DND-41 (cell line): ENCODE results near the gene POLE3.

ENCODE experiments used
- ATAC-seq: fragments of 200-7000 bp; cut with Tn5 transposase; 3 replicates; pipeline ENCODE4 v1.9.1; 2021; ENCODE audit warnings: low read depth; ENCODE audit not compliant: insufficient read depth
- DNase-seq: peaks from one replicate; pipeline ENCODE4 v3.0.0-alpha.2; 2020
- H2AFZ ChIP-seq: 2 replicates; pipeline ENCODE4 v1.6.0; 2012; ENCODE audit warnings: low read depth, low read length
- H3K27ac ChIP-seq: 2 replicates; pipeline ENCODE4 v1.5.1; 2012; ENCODE audit warnings: low read length, inconsistent platforms
- H3K27me3 ChIP-seq: fragments of 200-600 bp; sonication (generic); 2 replicates; pipeline ENCODE4 v1.6.0; 2012; ENCODE audit warnings: low read length, mild to moderate bottlenecking, inconsistent platforms; ENCODE audit not compliant: insufficient read depth, poor library complexity
- H3K36me3 ChIP-seq: 2 replicates; pipeline ENCODE4 v1.5.1; 2012; ENCODE audit warnings: low read length, inconsistent platforms; ENCODE audit not compliant: insufficient read depth
- H3K4me1 ChIP-seq: 2 replicates; pipeline ENCODE4 v1.5.1; 2012; ENCODE audit warnings: mild to moderate bottlenecking, low read length; ENCODE audit not compliant: insufficient read depth
- H3K4me2 ChIP-seq: 2 replicates; pipeline ENCODE4 v1.6.0; 2012; ENCODE audit warnings: mild to moderate bottlenecking, moderate library complexity, low read length, inconsistent platforms; ENCODE audit not compliant: insufficient read depth
- H3K4me3 ChIP-seq, 2 experiments: fragments of 200-600 bp in 1 of 2; shearing (Covaris generic) in 1 of 2; 2 replicates each; pipeline ENCODE4 v1.5.1; 2012 to 2016; ENCODE audit warnings: inconsistent platforms in 2 of 2, low read length in 2 of 2, mild to moderate bottlenecking in 2 of 2, low read depth in 1 of 2, moderate library complexity in 1 of 2
- H3K79me2 ChIP-seq: 2 replicates; pipeline ENCODE4 v1.6.0; 2012; ENCODE audit warnings: low read length, inconsistent platforms; ENCODE audit not compliant: insufficient read depth
- H3K9ac ChIP-seq: 2 replicates; pipeline ENCODE4 v1.6.0; 2012; ENCODE audit warnings: low read depth, mild to moderate bottlenecking, inconsistent platforms, low read length, moderate library complexity
- H3K9me3 ChIP-seq: 2 replicates; pipeline ENCODE4 v1.5.1; 2012; ENCODE audit warnings: low read length, moderate library complexity, mild to moderate bottlenecking, inconsistent platforms; ENCODE audit not compliant: insufficient read depth, severe bottlenecking
- H4K20me1 ChIP-seq: 2 replicates; pipeline ENCODE4 v1.6.0; 2012; ENCODE audit warnings: low read length; ENCODE audit not compliant: insufficient read depth
- CTCF ChIP-seq: IDR thresholded peaks from 2 replicates; pipeline ENCODE4 v1.5.1; 2012; ENCODE audit warnings: borderline replicate concordance, low read length, moderate library complexity, mild to moderate bottlenecking; ENCODE audit not compliant: poor library complexity, severe bottlenecking; ENCODE audit errors: extremely low read depth
- EZH2 ChIP-seq: IDR thresholded peaks from 3 replicates; pipeline ENCODE4 v1.6.1; 2012; ENCODE audit warnings: borderline replicate concordance, low read depth, mild to moderate bottlenecking, moderate library complexity, low read length, inconsistent platforms; ENCODE audit not compliant: severe bottlenecking

The POLE3 gene

GRCh38 chr9:113364951-113365350 is 45.5 kb downstream of the POLE3 start:
- ATAC-seq (no peak), DNase-seq (no peak)
- no peaks in the 10 kb centered on the region for H3K79me2 ChIP-seq
- no peaks in the 10 kb centered on the region for H3K4me1 ChIP-seq
- peaks cover 2% of the 10 kb centered on the region for H3K27me3 ChIP-seq
- H3K4me2 ChIP-seq = no peak overlapping the region
- H3K4me3 ChIP-seq = no peak overlapping the region
- no peak overlapping the region for H3K9ac ChIP-seq
- no peak overlapping the region for H3K27ac ChIP-seq
- H4K20me1 ChIP-seq = no peaks in the 10 kb centered on the region
- H2AFZ ChIP-seq = no peak overlapping the region
- H3K9me3 ChIP-seq = no peaks in the 10 kb centered on the region
- TF ChIP-seq EZH2 = no peak
- no peak for TF ChIP-seq CTCF
- no peaks in the 10 kb centered on the region for H3K36me3 ChIP-seq

- Histone ChIP-seq H2AFZ (no peak overlapping the region), H3K27me3 (peaks cover 2% of the 10 kb centered on the region), H3K4me1 (no peaks in the 10 kb centered on the region), H4K20me1 (no peaks in the 10 kb centered on the region), H3K27ac (no peak overlapping the region), H3K79me2 (no peaks in the 10 kb centered on the region), H3K9me3 (no peaks in the 10 kb centered on the region), H3K4me2 (no peak overlapping the region), H3K4me3 (no peak overlapping the region), H3K9ac (no peak overlapping the region), H3K36me3 (no peaks in the 10 kb centered on the region)
- ATAC-seq (no peak), DNase-seq (no peak)
- TF ChIP-seq EZH2 (no peak), CTCF (no peak)
Measured at GRCh38 chr9:113363336-113363735, 47.1 kb downstream of the POLE3 start.

GRCh38 chr9:113361304-113362018 is 49.0 kb downstream of the POLE3 start:
- H3K36me3 ChIP-seq = no peaks in the 10 kb centered on the region

More at GRCh38 chr9:113361304-113362018, 49.0 kb downstream of the POLE3 start:
- no peaks in the 10 kb centered on the region for H3K4me1 ChIP-seq
- no peaks in the 10 kb centered on the region for H3K9me3 ChIP-seq
- no peaks in the 10 kb centered on the region for H3K79me2 ChIP-seq
- no peak for ATAC-seq
- H3K27me3 ChIP-seq = peaks cover 5% of the 10 kb centered on the region
- H4K20me1 ChIP-seq = no peaks in the 10 kb centered on the region
- no peak for TF ChIP-seq CTCF
- no peak for TF ChIP-seq EZH2
- H2AFZ ChIP-seq = no peak overlapping the region
- H3K27ac ChIP-seq = no peak overlapping the region
- no peak for DNase-seq
- no peak overlapping the region for H3K4me3 ChIP-seq
- H3K9ac ChIP-seq = no peak overlapping the region
- H3K4me2 ChIP-seq = no peak overlapping the region
